ENCODE results near the gene NTRK2.

DNA sequence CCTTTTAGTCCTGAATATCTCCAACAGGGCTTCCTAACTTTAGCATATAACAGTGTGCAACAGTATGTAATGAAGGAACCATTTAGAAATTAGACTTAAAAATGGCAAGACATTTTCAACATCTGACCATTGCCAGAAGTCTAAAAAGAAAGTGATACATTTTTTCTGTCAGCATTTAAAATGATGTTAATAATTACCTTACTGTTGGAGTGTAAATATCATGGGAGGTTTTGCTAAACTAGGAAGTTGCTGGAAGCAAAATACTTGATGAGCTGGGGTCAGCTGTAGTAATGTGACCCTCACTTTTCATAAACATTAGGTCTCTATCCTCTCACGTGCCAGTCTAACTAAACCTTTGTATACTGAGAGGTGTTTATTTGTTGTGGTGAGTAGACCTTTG is 68.8 kb downstream of the NTRK2 start:
- TF ChIP-seq, protein P1, sequence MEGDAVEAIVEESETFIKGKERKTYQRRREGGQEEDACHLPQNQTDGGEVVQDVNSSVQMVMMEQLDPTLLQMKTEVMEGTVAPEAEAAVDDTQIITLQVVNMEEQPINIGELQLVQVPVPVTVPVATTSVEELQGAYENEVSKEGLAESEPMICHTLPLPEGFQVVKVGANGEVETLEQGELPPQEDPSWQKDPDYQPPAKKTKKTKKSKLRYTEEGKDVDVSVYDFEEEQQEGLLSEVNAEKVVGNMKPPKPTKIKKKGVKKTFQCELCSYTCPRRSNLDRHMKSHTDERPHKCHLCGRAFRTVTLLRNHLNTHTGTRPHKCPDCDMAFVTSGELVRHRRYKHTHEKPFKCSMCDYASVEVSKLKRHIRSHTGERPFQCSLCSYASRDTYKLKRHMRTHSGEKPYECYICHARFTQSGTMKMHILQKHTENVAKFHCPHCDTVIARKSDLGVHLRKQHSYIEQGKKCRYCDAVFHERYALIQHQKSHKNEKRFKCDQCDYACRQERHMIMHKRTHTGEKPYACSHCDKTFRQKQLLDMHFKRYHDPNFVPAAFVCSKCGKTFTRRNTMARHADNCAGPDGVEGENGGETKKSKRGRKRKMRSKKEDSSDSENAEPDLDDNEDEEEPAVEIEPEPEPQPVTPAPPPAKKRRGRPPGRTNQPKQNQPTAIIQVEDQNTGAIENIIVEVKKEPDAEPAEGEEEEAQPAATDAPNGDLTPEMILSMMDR (conservative IDR thresholded peaks at IDR 0.05; ENCODE audit: low read length), result no peak
- no peak for TF ChIP-seq EZH2phosphoT487 (IDR thresholded peaks at IDR 0.05; ENCODE audit: borderline replicate concordance)

Data from Loucy (cell line).